Endothelial cell of hepatic sinusoid (primary cell): ENCODE data around the gene LSAMP.

ENCODE experiments used
- in situ Hi-C: cut with HindIII; loops from 2 replicates; pipeline ENCODE4 v1.10.0; 2017; ENCODE audit warnings: low sequenced_read_pairs

Gene LSAMP

DNA sequence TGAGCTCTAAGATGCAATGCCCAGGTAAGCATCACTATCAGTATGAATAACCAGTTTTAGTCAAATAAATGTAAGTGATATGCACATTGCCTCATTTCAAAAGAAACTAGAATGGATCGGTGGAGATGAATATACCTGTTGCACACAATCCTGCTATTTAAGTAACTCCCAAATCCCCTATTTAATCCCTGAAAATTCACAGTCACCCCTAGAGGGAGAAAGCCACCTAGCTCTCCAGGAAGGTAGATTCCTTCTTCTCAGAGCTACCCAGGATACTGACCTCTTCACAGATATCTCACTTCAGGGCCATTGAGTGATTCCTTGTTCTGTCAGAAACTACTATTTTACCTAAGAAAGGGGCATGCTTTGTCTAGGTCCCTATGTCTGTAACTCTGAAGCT lies 11.7 kb downstream of the LSAMP start:
- in situ Hi-C loops: no loop called here

DNA sequence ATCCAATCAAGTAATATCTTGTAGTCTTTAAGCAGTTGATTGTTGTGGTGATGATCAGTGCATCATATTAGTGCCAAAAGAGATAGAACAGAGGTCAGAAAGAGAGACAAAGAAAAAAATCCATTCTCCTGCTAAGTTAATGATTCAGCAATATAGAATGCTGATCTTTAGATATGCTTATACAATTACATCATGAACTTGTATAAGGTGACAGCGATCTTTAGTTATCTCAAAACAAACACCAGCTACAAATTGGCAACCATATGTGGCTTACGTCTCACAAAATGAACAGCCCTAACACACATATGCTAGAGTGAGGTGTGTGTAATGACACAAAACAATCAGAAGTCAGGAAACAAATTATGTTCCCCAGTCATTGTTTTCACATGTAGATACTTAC lies 12.5 kb downstream of the LSAMP start:
- in situ Hi-C loops: no loop called here

DNA sequence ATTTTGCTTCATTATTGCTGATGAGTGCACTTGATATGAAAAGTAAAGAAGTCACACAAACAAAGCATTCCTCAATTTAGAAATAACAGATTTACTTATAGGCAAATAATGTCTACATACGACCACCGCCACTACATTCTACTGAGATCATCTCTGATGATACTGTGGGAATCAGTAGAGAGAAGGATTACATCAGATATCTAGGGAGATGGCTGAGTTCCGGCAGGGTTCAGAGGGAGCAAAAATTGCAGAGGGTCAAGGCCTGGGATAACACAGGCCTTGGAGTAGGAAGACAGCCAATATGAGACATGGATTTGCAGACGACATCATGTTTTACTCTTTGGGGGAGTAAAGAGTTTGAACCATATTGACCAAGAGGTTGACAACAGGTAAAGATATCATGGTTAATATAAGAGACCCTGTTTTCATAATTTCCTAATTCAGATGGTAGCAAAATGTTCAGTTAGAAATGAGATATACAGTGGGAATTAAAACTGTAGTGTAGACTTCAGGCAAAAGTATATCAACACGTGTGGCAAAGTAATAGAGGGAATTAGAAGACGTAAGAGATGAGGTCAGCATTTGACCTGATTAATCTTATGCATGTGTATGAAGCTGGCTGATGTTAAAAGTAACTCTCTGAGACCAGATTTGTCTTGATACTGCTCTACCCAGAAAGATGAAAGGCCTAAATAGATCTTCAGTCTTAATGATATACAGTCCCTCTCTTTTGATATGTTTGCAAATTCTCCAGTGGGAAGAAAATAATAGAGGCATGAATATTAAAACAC lies 15.6 kb downstream of the LSAMP start:
- in situ Hi-C loops: no loop called here

DNA sequence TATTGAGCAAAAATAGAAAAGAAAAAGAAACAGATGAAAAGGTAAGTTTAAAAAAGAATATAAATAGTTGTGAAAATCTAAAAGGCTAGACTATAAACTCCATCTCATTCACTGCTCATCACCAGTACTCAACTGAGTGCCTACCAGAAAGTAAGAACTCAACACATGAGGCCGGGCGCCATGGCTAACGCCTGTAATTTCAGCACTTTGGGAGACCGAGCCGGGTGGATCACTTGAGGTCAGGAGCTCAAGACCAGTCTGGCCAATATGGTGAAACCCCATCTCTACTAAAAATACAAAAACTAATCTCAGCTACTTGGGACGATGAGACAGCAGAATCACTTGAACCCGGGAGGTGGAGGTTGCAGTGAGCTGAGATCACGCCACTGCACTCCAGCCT lies 19.3 kb downstream of the LSAMP start:
- in situ Hi-C loops: no loop called here

DNA sequence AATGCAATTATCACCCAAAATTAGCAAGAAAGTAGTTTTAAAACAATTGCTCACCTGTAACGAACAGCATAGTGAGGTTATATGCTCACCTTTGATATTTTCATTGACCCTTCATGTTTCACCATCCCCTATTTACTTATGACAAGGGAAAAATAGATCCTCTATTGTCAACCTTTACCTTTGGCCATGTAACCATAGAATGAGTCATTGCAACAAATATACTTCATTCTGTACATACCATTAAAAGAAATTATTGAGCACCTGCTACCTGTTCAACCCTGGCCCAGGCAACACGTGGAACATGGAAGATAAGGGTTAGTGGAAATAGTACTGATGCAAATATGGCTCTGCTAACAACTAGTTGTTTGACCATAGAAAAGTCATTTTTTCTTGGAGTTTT lies 20.2 kb downstream of the LSAMP start:
- in situ Hi-C loops: no loop called here

DNA sequence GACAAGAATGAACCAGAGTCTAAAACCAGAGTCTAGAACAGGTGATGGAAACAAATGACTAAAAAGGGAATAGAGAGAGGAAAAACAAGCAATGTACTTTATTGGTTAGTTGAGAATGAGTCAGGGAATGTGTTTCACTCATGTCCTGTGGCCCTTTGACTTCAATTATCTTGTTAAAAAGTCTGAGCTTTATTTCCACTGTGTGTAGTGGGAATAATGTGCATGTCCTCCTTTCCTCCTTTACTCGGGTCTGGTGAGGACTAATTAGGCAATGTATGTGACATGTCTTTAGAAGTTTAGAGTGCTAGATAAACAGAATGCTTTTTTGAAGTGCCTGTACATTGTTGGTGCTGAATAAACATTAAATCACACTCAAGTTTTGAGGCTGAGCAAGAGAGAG lies 21.3 kb downstream of the LSAMP start:
- in situ Hi-C loops: no loop called here

DNA sequence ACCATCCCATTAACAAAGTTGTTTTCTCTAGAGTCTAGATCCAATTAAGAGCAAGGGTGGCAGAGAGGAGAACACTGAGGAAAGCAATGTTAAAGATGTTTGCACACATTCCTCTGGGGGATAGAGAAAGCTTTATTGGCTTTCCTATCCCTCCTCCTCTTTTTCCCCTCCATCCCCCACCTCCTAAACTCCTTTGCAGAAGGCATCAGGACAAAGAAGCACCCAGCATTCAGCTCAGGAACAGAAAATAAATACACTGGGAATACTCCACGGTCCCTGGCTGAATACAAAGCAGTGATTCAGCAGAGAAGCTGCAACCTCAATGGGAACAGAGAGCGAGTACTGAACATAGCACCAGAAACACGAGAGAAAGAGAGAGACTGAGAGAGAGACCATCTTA lies 21.9 kb downstream of the LSAMP start:
- in situ Hi-C loops: no loop called here

DNA sequence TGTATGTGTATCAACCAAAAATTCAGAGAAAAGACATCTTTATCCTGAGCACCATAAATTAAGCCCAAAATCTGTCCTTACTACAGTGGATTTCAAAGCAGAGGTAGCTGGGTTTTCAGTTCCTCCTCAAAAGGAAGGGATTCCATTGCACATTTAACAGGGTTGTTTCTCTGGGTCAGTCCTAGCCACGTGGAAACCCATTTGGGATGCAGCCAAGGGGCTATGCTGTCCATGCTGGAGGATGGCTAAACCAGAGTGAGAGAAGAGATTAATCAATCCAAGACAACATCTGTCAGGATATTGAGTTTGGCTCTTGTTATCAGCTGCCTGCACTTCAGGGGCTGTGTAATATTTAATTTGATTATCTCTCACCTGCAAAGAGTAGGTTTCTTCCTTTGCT lies 28.1 kb downstream of the LSAMP start:
- in situ Hi-C loops: no loop called here

DNA sequence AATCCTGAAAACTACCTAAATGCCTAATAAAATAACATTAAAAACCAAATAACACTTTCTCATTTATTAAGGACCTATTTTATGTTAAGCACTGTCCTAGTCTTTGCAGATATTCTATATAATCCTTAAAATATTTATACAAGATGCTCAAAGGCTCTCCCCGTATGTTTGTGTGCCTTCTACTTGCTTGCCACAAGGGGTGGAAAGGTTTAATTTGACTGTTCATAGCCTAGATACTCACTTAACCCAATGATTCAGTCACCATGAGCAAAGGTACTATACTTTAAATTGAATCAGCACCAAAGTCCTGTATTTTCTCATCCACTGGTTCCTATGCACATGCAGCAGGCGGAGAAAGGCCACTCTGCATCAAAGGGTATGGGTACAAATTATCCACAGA lies 32.0 kb downstream of the LSAMP start:
- in situ Hi-C loops: no loop called here

DNA sequence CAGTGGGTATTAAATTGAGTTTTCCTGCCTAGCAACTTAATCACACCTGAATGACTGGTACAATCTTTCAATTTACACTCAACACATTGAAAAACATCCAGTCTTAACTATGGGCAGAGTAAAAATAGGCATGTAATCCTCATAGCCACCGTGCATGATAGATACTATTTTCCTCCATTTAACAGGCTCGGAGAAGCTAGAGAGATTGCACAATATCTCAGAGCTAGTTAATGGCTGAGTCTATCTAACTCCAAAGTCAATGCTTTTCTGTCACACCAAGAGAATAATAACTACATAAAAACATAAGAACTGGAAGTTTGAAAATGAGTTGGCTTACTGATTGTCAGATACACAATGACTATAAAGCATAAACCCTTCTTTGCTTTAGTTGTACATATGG lies 36.8 kb downstream of the LSAMP start:
- in situ Hi-C loops: no loop called here

DNA sequence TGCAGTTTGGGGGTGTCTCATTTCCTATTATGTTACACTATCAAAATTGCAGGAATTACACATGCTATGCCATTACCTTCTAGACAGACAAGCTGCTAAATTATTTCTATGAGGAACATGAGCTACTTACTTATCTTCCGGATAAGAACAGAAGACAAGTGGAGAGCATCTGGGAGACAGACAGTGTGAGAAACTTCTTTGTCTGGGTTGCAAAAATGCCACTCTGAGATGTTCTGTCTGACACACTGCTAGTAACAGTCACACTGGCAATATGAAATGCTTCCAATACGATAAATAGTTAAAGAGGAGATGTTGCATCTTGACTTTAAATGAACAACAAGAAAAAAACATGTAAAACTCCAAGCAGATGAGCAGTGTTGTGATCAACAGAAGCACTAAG lies 40.1 kb downstream of the LSAMP start:
- in situ Hi-C loops: no loop called here

DNA sequence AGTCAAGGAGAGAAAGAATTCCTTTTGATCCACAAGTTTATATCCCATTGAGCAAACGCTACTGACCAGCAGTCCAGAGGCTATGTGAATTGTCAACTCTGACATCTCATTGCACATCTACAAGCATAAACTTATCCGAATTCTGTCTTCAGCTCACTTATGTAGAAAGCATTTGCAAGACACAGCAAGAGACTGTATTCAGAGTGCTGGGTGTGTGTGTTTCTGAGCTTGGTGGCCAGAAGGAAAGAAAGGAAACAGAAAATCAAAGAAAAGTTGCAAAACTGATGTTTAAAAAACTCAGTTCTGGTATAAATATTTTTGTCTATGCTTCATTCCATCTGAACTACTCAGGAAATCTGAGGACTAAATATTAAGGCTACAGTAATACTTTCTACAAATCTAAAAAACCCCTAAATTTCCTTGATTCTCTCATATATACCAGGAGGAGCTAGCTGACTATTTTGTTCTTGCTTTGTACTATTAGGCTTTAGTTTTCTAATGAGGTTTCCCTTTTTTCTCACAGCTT lies 45.5 kb downstream of the LSAMP start:
- in situ Hi-C loops: no loop called here

DNA sequence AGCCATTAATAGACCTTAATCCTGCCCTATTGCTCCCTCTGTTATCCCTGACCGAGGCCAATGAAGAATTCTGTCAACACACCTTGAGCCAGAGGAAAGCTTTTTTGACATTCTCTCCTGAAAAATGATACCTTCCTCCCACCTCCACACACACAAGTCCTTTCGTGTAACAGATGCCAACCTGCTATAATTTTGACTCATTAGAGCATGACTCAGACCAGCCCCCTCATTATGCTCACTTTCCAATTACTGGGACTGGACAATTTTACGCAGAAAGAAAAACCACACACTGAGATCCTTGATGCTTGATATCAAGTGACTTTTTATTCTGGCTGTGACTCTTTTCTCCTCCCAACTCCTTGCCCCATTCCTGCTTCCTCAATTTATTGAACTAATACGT lies 50.9 kb downstream of the LSAMP start:
- in situ Hi-C loops: no loop called here

DNA sequence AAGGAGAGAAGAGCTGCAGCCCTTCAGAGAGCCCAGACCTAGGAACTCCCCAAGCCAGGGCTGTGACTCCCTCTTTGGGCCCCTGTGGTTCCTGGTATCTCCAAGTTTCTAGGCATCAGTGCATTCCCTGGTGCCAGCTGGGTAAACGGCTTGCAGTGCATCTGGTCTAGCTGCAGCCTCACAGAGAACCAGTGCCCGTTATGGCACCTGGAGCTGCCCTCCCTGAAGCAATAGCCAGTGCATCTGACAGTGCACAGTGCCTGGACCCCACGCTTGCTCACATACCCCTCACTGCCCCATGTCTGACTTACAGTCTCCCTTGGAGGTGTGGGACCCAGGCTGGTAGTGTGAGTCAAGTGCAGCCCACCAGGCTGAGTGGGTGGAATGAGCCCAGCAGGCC lies 52.1 kb downstream of the LSAMP start:
- in situ Hi-C loops: no loop called here

DNA sequence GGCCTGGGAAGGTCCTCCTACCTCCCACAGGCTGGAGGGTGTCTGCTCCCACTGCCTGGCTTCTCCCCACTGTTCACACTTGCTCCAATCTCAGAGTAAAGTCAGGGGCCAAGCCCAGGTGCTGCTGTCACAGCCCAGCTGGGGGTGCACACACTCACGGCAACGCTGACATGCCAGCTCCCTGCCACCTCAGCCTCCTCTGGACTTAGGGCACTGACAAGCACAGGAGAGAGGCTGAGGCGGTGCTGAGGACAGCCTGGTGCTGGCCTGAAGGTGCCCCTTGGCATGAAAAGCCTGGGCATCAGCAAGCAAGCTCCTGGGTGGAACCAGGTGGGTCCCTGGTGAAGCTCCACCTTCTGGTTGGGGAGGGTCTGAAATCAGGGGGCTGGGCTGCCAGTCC lies 53.0 kb downstream of the LSAMP start:
- in situ Hi-C loops: no loop called here

DNA sequence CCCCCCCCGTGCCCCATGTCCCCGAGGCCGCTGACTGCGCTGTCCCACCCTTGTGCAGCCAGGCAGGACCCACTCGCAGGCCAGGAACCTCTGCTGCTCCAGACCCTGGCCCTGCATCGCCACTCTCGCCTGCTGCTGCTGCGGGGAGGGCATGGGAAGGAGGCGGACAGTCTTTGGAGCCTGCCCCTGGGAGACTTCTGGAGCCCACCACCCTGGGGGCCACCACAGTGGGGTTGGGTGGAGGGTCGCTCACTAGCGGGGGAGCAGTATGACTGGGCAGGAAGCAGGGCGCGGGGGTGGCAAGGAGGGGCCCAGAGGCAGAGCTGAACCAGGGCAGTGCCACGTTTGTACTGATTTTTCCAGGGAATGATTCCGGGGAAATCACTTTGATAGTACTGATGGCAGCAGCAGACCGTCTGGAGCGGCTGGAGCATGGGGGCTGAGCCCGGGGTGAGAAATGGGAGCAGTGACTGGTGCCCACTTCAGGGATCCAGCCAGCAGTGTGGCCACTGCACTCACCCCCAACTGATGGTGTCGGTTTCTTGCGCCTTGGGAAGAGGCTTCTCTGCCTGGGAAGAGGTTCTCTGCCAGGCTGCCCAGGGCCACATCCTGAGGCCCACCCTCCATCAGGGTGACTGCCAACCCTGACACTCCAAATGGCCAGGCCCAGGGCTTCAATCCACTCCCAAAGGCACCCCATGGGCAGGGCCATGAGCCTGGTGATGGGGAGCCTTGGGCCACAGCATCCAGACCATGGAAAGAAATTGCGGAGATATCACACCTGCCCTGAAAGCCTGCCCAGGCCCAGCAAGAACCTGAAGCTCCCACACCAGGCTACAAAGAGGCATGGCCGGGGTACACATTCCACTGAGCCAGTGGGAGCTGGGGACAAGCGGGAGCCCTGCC lies 53.7 kb downstream of the LSAMP start:
- in situ Hi-C loops: no loop called here

DNA sequence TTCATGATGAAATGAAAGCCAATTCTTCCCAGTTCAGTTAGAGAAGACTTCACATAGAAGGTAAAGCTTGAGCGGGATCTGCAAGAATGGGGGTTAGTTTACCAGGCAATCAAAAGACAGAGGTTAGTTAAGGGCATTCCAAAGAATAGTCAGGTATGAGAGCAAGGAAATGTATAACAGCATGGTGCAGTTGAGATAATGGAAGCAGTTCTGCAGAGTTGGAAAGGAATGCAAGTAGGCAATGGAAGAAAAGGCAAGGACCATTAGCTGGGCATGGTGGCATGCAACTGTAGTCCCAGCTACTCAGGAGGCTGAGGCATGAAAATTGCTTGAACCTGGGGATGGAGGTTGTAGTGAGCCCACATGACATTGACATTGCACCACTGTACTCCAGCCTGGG lies 55.0 kb downstream of the LSAMP start:
- in situ Hi-C loops: no loop called here

DNA sequence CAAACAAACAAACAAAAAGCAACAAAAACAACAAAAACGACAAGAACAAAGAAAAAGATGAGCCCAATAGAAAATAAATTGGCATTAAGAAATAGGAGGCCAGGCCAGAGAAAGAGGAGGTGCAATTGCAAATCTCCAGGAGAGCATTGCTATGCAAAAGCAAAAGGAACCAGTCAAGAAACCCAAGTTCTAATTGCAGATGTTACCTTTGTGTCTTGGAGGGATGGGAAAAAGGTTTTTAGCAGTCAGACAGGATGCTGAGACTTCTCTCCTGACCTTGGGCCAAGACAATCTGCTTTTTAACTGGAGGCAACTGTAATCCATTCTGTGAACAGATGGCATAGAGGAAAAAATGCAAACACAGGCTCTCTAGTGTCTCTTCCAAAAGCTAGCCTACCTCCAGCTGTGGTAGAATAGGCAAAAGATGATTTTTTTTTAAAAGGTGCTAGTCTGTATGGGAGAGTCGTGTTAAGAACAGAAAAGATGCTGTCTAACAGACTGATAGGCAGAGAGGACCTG lies 56.4 kb downstream of the LSAMP start:
- in situ Hi-C loops: no loop called here

DNA sequence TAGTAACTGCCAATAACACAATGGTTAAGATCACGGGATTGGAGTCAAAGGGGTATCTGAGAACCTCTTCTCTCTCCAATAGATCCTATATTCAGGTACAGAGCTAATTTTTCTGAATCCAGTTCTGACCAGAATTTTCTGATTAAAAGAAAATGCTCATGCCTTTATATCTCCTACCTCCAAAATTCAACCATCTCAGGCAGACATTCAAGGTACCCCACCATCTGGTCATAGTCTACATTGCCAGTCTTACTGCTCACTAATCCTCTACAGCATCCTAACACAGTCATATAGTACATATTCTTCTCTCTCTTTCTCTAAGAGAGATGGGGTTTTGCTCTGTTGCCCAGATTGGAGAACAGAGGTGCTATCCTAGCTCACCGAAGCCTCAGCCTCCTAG lies 59.1 kb downstream of the LSAMP start:
- in situ Hi-C loops: no loop called here

DNA sequence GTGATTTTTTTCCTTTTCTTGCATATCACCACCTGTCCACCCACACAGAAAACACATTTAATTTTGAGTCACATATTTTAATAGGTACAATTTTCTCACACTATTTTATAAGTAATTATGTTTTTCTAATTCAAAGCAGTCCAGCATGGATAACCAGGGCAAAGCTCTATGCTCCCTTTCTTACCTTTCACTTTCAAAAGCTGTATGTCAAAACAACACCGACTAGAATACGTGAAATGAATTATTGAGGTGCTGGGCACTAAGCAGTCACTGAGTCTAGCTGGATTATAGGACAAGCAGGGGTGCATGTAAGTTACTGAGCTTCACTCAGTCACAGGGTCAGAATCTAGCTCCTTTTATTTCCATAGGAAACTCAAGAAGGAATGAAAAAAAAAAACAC lies 60.6 kb downstream of the LSAMP start:
- in situ Hi-C loops: no loop called here

DNA sequence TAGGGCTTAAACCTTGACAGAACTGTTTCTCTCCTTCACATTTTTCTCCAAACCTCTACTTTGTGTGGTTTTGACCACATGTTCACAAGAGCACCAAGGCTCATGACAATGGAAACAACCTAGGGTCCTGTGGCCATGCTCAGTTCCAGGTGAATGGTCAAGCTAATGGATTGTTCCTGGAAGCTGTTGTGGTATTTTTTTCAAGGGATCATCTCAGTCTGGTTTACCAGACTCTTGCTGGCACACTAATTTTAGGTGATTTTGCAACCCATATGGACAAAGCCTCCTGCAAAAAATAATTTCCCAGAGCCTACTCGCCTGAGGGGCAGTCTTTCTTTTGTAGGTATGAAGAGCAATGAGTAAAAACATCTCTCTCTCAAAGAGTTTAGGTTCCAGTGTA lies 67.2 kb downstream of the LSAMP start:
- in situ Hi-C loops: no loop called here

DNA sequence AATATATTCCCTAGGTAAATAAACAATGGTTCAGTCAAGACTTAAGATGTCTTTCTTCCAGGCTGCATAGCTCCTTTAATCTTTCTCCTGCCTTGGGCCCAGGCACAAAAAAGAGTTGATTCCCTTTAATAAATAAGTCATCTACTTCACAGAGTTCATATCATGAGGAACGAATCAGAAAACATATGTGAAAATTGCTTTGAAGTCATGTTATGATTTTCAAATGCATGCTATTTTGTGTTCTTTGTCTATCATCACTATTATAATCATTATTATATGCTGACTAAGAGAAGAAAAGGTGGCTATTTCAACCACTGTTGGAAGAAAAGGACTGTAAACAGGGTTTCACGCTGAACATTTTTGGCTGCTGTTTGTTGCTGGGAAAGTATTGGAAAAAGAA lies 70.4 kb downstream of the LSAMP start:
- in situ Hi-C loops: no loop called here
